HCT116 (cell line): ENCODE data around the gene CSRP1. TPM values are rescaled to one million over a fixed set of nuclear protein-coding genes. Genes with fewer than 3 reads are reported as not detected.

Source experiments
- ATAC-seq: fragments of 200-7000 bp; cut with Tn5 transposase; 2 replicates; pipeline ENCODE4 v1.9.1; 2020; ENCODE audit warnings: mild to moderate bottlenecking, moderate library complexity
- BruUV-seq: library from RNA; stranded (reverse); fragments of 400-500 nt; replicated peaks from 2 replicates; lab custom pipeline; 2021; lab: Mats Ljungman, UMichigan
- CTCF ChIA-PET: fragments of 300-600 bp; sonication (Branson Sonifier 250); formaldehyde crosslinking; loops from one replicate; lab custom pipeline; 2021; ENCODE audit warnings: antibody characterized with exemption; lab: Charles Lee
- POLR2A ChIA-PET: fragments of 300-600, 350-600 bp; sonication (Branson Sonifier 250); formaldehyde crosslinking; loops from one replicate; lab custom pipeline; 2021; ENCODE audit warnings: antibody characterized with exemption; lab: Charles Lee
- RAD21 ChIA-PET, 2 experiments: fragments of 300-600 bp; sonication (Branson Sonifier 250); formaldehyde crosslinking; loops; one replicate each; lab custom pipeline; 2023; ENCODE audit warnings: low total read pairs in 2 of 2; ENCODE audit not compliant: uncharacterized antibody in 2 of 2, unreplicated experiment in 2 of 2, low non-redundant PET in 1 of 2; lab: Charles Lee
- DNase-seq: peaks from one replicate; pipeline ENCODE4 v3.0.0-alpha.2; 2010; ENCODE audit warnings: low read depth, low spot score
- H2AFZ ChIP-seq: fragments of 200-600 bp; shearing (Covaris generic), sonication (generic); 2 replicates; pipeline ENCODE4 v1.6.1; 2017; ENCODE audit warnings: low read depth, mixed run types, mixed read lengths, antibody characterized with exemption, low read length; ENCODE audit not compliant: poor library complexity, severe bottlenecking
- H3K27ac ChIP-seq: 2 replicates; pipeline ENCODE4 v1.5.1; 2012; ENCODE audit warnings: low read depth, low read length
- H3K27me3 ChIP-seq: fragments of 200-600 bp; sonication (generic); 2 replicates; pipeline ENCODE4 v1.6.1; 2016; ENCODE audit warnings: mixed run types, low read length, mixed read lengths; ENCODE audit not compliant: insufficient read depth
- H3K36me3 ChIP-seq, 2 experiments: fragments of 200-500 bp in 1 of 2; fragments of 200-600 bp in 1 of 2; sonication (Bioruptor generic) in 1 of 2; sonication (generic) in 1 of 2; 2 replicates each; pipeline versions ENCODE4 v1.5.1 to v1.6.1; 2014 to 2016; ENCODE audit warnings: low read length in 2 of 2, inconsistent platforms in 1 of 2, mixed read lengths in 1 of 2, mixed run types in 1 of 2; ENCODE audit not compliant: insufficient read depth in 2 of 2, control insufficient read depth in 1 of 2
- H3K4me1 ChIP-seq, 2 experiments: fragments of 200-600 bp in 1 of 2; sonication (generic) in 1 of 2; 2 replicates each; pipeline versions ENCODE4 v1.5.1 to v1.6.1; 2012 to 2017; ENCODE audit warnings: low read length in 2 of 2, inconsistent platforms in 1 of 2, mild to moderate bottlenecking in 1 of 2, mixed read lengths in 1 of 2, mixed run types in 1 of 2, moderate library complexity in 1 of 2; ENCODE audit not compliant: insufficient read depth in 2 of 2, control insufficient read depth in 1 of 2
- H3K4me2 ChIP-seq: fragments of 200-600 bp; sonication (generic); 2 replicates; pipeline ENCODE4 v1.6.1; 2017; ENCODE audit warnings: mixed run types, low read length, mixed read lengths
- H3K4me3 ChIP-seq, 2 experiments: fragments of 200-600 bp in 1 of 2; sonication (generic) in 1 of 2; replicated peaks in 1 of 2; 2 replicates each; pipeline ENCODE4 v1.5.1; 2011 to 2016; ENCODE audit warnings: low read length in 2 of 2, control low read depth in 1 of 2, low read depth in 1 of 2, mild to moderate bottlenecking in 1 of 2, mixed read lengths in 1 of 2, mixed run types in 1 of 2
- H3K79me2 ChIP-seq: fragments of 200-600 bp; sonication (generic); 2 replicates; pipeline ENCODE4 v1.6.1; 2017; ENCODE audit warnings: mild to moderate bottlenecking, mixed run types, low read length, moderate library complexity, mixed read lengths; ENCODE audit not compliant: insufficient read depth
- H3K9ac ChIP-seq: fragments of 200-600 bp; sonication (generic); 2 replicates; pipeline ENCODE4 v1.6.1; 2016; ENCODE audit warnings: low read length, mixed read lengths
- H3K9me2 ChIP-seq: fragments of 200-600 bp; sonication (generic), shearing (Covaris generic); 2 replicates; pipeline ENCODE4 v1.6.1; 2017; ENCODE audit warnings: mixed run types, mild to moderate bottlenecking, moderate library complexity; ENCODE audit not compliant: insufficient read depth
- H3K9me3 ChIP-seq, 2 experiments: fragments of 200-500 bp in 1 of 2; fragments of 200-600 bp in 1 of 2; sonication (Bioruptor generic) in 1 of 2; sonication (generic) in 1 of 2; 2 replicates each; pipeline ENCODE4 v1.6.1; 2014 to 2017; ENCODE audit warnings: low read length in 2 of 2, mixed read lengths in 2 of 2, inconsistent platforms in 1 of 2, low read depth in 1 of 2, mild to moderate bottlenecking in 1 of 2, mixed run types in 1 of 2, moderate library complexity in 1 of 2; ENCODE audit not compliant: control insufficient read depth in 1 of 2, insufficient read depth in 1 of 2
- H4K20me1 ChIP-seq: fragments of 200-600 bp; sonication (generic), shearing (Covaris generic); 2 replicates; pipeline ENCODE4 v1.6.1; 2017; ENCODE audit warnings: mixed run types, mild to moderate bottlenecking, moderate library complexity; ENCODE audit not compliant: insufficient read depth
- CBX3 ChIP-seq: IDR thresholded peaks from 2 replicates; pipeline ENCODE4 v1.6.1; 2012; ENCODE audit warnings: low read depth
- RAD21 ChIP-seq: IDR thresholded peaks from 2 replicates; pipeline ENCODE4 v1.6.1; 2012; ENCODE audit warnings: low read depth, mild to moderate bottlenecking
- intact Hi-C: fragments of 100-400 bp; cut with micrococcal nuclease; formaldehyde crosslinking; loops from 2 replicates; pipeline ENCODE4 v1.10.0; 2022
- total RNA-seq: library from RNA; stranded (reverse); gene quantifications from one replicate; pipeline ENCODE4 v1.2.1, GENCODE V29; 2021; ENCODE audit not compliant: unreplicated experiment

CSRP1 gene
- total RNA-seq, 1 experiment from 2014 or later: 51.7 TPM

GRCh38 chr1:201452866-201453265 lies 54.1 kb downstream of the CSRP1 start:
- Histone ChIP-seq H3K9ac (no peak overlapping the region), H3K27me3 (no peaks in the 10 kb centered on the region), H3K9me2 (no peaks in the 10 kb centered on the region), H2AFZ (no peak overlapping the region), H3K36me3 (no peaks in the 10 kb centered on the region), H4K20me1 (no peaks in the 10 kb centered on the region), H3K9me3 (no peaks in the 10 kb centered on the region), H3K79me2 (no peaks in the 10 kb centered on the region), H3K4me3 (no peak overlapping the region), H3K4me1 (peaks cover 12 to 38% of the 10 kb centered on the region in 2 experiments; a peak in 3 of 4 replicates), H3K27ac (no peak overlapping the region), H3K4me2 (no peak overlapping the region)
- ChIA-PET CTCF (no interaction called here), POLR2A (no interaction called here), RAD21 (no interaction called here)
- DNase-seq (no peak), ATAC-seq (no peak)
- intact Hi-C loops: no loop called here
- TF ChIP-seq RAD21: no peak
- no TSS peak for BruUV-seq

GRCh38 chr1:201450721-201451291 lies 56.1 kb downstream of the CSRP1 start:
- RAD21 ChIA-PET: no interaction called here
- Histone ChIP-seq H3K9ac (no peak overlapping the region), H3K27me3 (no peaks in the 10 kb centered on the region), H3K27ac (no peak overlapping the region), H3K9me2 (no peaks in the 10 kb centered on the region), H3K4me2 (no peak overlapping the region), H3K9me3 (no peaks in the 10 kb centered on the region), H4K20me1 (no peaks in the 10 kb centered on the region), H3K79me2 (no peaks in the 10 kb centered on the region), H2AFZ (no peak overlapping the region), H3K4me1 (peaks cover 7 to 23% of the 10 kb centered on the region in 2 experiments; a peak in 3 of 4 replicates), H3K36me3 (no peaks in the 10 kb centered on the region), H3K4me3 (no peak overlapping the region)
- ATAC-seq (no peak), DNase-seq (no peak)
- intact Hi-C loops: no loop called here
- POLR2A ChIA-PET: no interaction called here
- CTCF ChIA-PET: interaction anchor here (1.5 to 3.6 kb wide), 2 partner anchors 10 to 15 kb away, joined by 6 to 35 read pairs; no protein-coding TSS in a partner anchor
- no peak for TF ChIP-seq CBX3
- BruUV-seq: no TSS peak
